ENCODE data around the gene MED13. TPM values are rescaled to one million over a fixed set of nuclear protein-coding genes. Genes with fewer than 3 reads are reported as not detected.

Gene MED13
- polyA plus RNA-seq, 1 of the 3 experiments (the other 2 are of a cell fraction) = 6.3 TPM

DNA sequence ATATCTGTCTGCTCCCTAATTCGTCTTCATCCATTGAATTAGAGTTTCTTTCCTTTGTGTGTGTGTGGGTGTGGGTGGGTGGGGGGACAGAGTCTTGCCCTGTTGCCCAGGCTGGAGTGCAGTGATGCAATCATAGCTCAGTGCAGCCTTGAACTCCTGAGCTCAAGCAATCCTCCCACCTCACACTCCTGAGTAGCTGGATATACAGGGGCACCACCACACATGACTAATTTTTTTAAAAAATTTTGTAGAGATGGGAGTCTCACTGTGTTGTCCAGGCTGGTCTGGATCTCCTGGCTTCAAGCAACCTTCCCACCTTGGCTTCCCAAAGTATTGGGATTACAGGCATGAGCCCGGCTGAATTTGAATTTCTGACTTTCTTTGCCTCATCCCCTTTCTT lies 34.5 kb upstream of the MED13 start:
- no peak overlapping the region for H3K9ac ChIP-seq
- CTCF ChIA-PET = interaction anchor here (0.7 to 7.5 kb wide), 2 partner anchors 11 to 17 kb away, joined by 3 to 44 read pairs; no protein-coding TSS in a partner anchor
- H3K9me2 ChIP-seq = no peaks in the 10 kb centered on the region
- H3K4me3 ChIP-seq (ENCODE audit: low read depth in 2 of 2, low read length in 1 of 2) = no peak overlapping the region
- H2AFZ ChIP-seq (ENCODE audit: low read depth) = no peak overlapping the region
- no peaks in the 10 kb centered on the region for H3K9me3 ChIP-seq
- no peaks in the 10 kb centered on the region for H3F3A ChIP-seq (replicated peaks; ENCODE audit: insufficient read depth)
- no peak overlapping the region for H3K27ac ChIP-seq (ENCODE audit: low read depth in 2 of 2, low read length in 1 of 2)
- H3K27me3 ChIP-seq (ENCODE audit: insufficient read depth) = no peaks in the 10 kb centered on the region
- DNase-seq = no peak
- POLR2A ChIA-PET = no interaction called here
- no peaks in the 10 kb centered on the region for H3K79me2 ChIP-seq (ENCODE audit: insufficient read depth)
- 54% methylated on average over 2 of the region's 2 CpGs for WGBS (ENCODE audit: low lambda C conversion rate)
- no peaks in the 10 kb centered on the region for H3K4me1 ChIP-seq (ENCODE audit: control insufficient read depth in 1 of 2, insufficient read depth in 2 of 2, low read depth in 1 of 2, low read length in 1 of 2)
- no peaks in the 10 kb centered on the region for H4K20me1 ChIP-seq (ENCODE audit: insufficient read depth)
- no peaks in the 10 kb centered on the region for H3K36me3 ChIP-seq (replicated peaks in 1 of 2; ENCODE audit: control insufficient read depth in 1 of 2, insufficient read depth in 2 of 2, low read length in 1 of 2)
- TF ChIP-seq TCF12 (IDR thresholded peaks at IDR 0.05) (no peak), POLR2AphosphoS5 (IDR thresholded peaks at IDR 0.05; ENCODE audit: low read depth, low read length) (no peak), SMC3 (IDR thresholded peaks at IDR 0.05; ENCODE audit: low read depth, low read length) (no peak), GATA2 (CRISPR knock-in tag; IDR thresholded peaks at IDR 0.05) (no peak), RXRA (IDR thresholded peaks at IDR 0.05; ENCODE audit: borderline replicate concordance, low read depth) (no peak)
- H3K4me2 ChIP-seq = no peak overlapping the region

DNA sequence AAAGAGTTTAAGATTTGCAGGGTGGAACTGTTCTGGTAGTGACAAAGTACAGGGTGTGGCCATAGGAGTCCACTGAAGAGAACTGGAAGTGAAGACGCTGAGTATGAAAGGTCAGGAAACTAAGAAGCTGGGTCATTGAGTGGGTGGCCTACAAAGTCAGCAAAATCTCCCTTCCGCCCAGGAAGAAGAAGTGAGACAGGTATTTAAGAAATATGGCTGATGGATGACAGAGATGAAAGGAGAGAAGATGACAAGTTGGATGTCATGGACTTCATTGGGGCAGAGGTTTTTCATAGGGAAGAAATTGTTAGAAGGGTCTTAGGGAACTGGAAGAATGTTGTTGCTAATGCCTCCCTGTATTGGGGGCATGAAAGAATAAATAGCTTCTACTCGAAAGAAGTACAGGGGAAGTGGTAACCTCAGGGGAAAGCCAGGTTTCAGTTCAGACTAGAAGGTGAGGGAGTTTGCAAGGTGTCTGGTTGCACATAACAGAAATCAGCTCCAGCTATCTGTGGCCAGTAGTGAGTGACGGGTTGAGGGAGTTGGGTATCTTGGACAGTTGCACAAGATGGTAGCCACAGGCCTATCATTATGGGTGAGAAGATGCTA lies 33.6 kb upstream of the MED13 start:
- H3K4me1 ChIP-seq (ENCODE audit: control insufficient read depth in 1 of 2, insufficient read depth in 2 of 2, low read depth in 1 of 2, low read length in 1 of 2) = peaks cover 5 to 6% of the 10 kb centered on the region in 2 experiments; a peak in 3 of 4 replicates
- H3F3A ChIP-seq (replicated peaks; ENCODE audit: insufficient read depth) = peaks cover 8% of the 10 kb centered on the region
- H3K9me3 ChIP-seq = no peaks in the 10 kb centered on the region
- H3K9ac ChIP-seq = no peak overlapping the region
- ChIA-PET POLR2A (no interaction called here), CTCF (interaction anchor here (1.4 to 7.5 kb wide), 2 partner anchors 11 to 32 kb away, joined by 3 to 44 read pairs; no protein-coding TSS in a partner anchor)
- 73% methylated on average over 4 of the region's 4 CpGs for WGBS (ENCODE audit: low lambda C conversion rate)
- DNase-seq = no peak
- no peaks in the 10 kb centered on the region for H3K79me2 ChIP-seq (ENCODE audit: insufficient read depth)
- no peaks in the 10 kb centered on the region for H3K9me2 ChIP-seq
- H3K27me3 ChIP-seq (ENCODE audit: insufficient read depth) = no peaks in the 10 kb centered on the region
- TF ChIP-seq GATA2 (CRISPR knock-in tag; IDR thresholded peaks at IDR 0.05) (no peak), CHD2 (IDR thresholded peaks at IDR 0.05; ENCODE audit: low read length, partially characterized antibody) (no peak), SMC3 (IDR thresholded peaks at IDR 0.05; ENCODE audit: low read depth, low read length) (no peak), TCF12 (IDR thresholded peaks at IDR 0.05) (no peak), RXRA (IDR thresholded peaks at IDR 0.05; ENCODE audit: borderline replicate concordance, low read depth) (no peak), MAX (IDR thresholded peaks at IDR 0.05; ENCODE audit: low read depth) (no peak), FOSL2 (IDR thresholded peaks at IDR 0.05; ENCODE audit: borderline replicate concordance, low read depth) (no peak), TEAD4 (IDR thresholded peaks at IDR 0.05; ENCODE audit: borderline replicate concordance, insufficient read depth) (no peak), POLR2AphosphoS5 (IDR thresholded peaks at IDR 0.05; ENCODE audit: low read depth, low read length) (no peak), SIN3A (IDR thresholded peaks at IDR 0.05; ENCODE audit: borderline replicate concordance, low read depth, low read length) (no peak)
- TF ChIP-seq, protein P1, sequence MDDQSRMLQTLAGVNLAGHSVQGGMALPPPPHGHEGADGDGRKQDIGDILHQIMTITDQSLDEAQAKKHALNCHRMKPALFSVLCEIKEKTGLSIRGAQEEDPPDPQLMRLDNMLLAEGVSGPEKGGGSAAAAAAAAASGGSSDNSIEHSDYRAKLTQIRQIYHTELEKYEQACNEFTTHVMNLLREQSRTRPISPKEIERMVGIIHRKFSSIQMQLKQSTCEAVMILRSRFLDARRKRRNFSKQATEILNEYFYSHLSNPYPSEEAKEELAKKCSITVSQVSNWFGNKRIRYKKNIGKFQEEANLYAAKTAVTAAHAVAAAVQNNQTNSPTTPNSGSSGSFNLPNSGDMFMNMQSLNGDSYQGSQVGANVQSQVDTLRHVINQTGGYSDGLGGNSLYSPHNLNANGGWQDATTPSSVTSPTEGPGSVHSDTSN (IDR thresholded peaks at IDR 0.05) = no peak
- TF ChIP-seq, protein P2, sequence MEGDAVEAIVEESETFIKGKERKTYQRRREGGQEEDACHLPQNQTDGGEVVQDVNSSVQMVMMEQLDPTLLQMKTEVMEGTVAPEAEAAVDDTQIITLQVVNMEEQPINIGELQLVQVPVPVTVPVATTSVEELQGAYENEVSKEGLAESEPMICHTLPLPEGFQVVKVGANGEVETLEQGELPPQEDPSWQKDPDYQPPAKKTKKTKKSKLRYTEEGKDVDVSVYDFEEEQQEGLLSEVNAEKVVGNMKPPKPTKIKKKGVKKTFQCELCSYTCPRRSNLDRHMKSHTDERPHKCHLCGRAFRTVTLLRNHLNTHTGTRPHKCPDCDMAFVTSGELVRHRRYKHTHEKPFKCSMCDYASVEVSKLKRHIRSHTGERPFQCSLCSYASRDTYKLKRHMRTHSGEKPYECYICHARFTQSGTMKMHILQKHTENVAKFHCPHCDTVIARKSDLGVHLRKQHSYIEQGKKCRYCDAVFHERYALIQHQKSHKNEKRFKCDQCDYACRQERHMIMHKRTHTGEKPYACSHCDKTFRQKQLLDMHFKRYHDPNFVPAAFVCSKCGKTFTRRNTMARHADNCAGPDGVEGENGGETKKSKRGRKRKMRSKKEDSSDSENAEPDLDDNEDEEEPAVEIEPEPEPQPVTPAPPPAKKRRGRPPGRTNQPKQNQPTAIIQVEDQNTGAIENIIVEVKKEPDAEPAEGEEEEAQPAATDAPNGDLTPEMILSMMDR (IDR thresholded peaks at IDR 0.05) = no peak
- H4K20me1 ChIP-seq (ENCODE audit: insufficient read depth) = no peaks in the 10 kb centered on the region
- no peak overlapping the region for H2AFZ ChIP-seq (ENCODE audit: low read depth)
- H3K27ac ChIP-seq (ENCODE audit: low read depth in 2 of 2, low read length in 1 of 2) = no peak overlapping the region
- no peaks in the 10 kb centered on the region for H3K36me3 ChIP-seq (replicated peaks in 1 of 2; ENCODE audit: control insufficient read depth in 1 of 2, insufficient read depth in 2 of 2, low read length in 1 of 2)
- no peak overlapping the region for H3K4me2 ChIP-seq
- no peak overlapping the region for H3K4me3 ChIP-seq (ENCODE audit: low read depth in 2 of 2, low read length in 1 of 2)

Data from SK-N-SH (cell line).